Spinal cord (tissue), 10 donors: ENCODE results near the gene OVCA2. TPM values are rescaled to one million over a fixed set of nuclear protein-coding genes. Genes with fewer than 3 reads are reported as not detected.

Source experiments
- DNase-seq, 6 donors: peaks; one replicate each; pipeline versions ENCODE4 v3.0.0 to v3.0.0-alpha.2; 2013 to 2015; ENCODE audit warnings: low spot score in 6 of 6, low read depth in 4 of 6
- H3K27ac ChIP-seq: one replicate; pipeline ENCODE4 v1.5.1; 2013; ENCODE audit warnings: low read depth, low read length, control low read depth
- H3K27me3 ChIP-seq: one replicate; pipeline ENCODE4 v1.6.1; 2013; ENCODE audit warnings: low read length; ENCODE audit not compliant: control insufficient read depth, insufficient read depth
- H3K36me3 ChIP-seq: one replicate; pipeline ENCODE4 v1.6.1; 2013; ENCODE audit warnings: low read length; ENCODE audit not compliant: control insufficient read depth, insufficient read depth
- H3K4me1 ChIP-seq: one replicate; pipeline ENCODE4 v1.6.1; 2013; ENCODE audit warnings: low read length; ENCODE audit not compliant: control insufficient read depth, insufficient read depth
- H3K4me3 ChIP-seq: one replicate; pipeline ENCODE4 v1.5.1; 2013; ENCODE audit warnings: low read depth, low read length, control low read depth
- H3K9me3 ChIP-seq: one replicate; pipeline ENCODE4 v1.6.1; 2013; ENCODE audit warnings: low read length; ENCODE audit not compliant: control insufficient read depth, insufficient read depth
- WGBS: methylation state at CpG from one replicate; pipeline ENCODE4 v1.1.5; 2013; ENCODE audit warnings: missing lambda C conversion rate; ENCODE audit not compliant: insufficient coverage; 5-methylcytosine and 5-hydroxymethylcytosine counted together
- polyA plus RNA-seq, 2 donors: library from polyadenylated mRNA; unstranded; fragments of 120-200 nt; gene quantifications; one replicate each; pipeline ENCODE4 v1.2.1, GENCODE V29; 2013; ENCODE audit not compliant: insufficient read length in 2 of 2
- total RNA-seq, 2 donors: library from RNA; depleted of rRNA in 1 of 2; stranded (reverse); fragments of 120-200 nt in 1 of 2; fragments of >200 nt in 1 of 2; gene quantifications; one replicate each; pipeline versions ENCODE4 v1.2.3 to v1.2.4, GENCODE V29; 2013 to 2014
- donor health status: healthy.

OVCA2 gene
- total and polyA plus RNA-seq, 4 donors, result 14.7 to 36.4 (median 15.8) TPM

- H3K9me3 ChIP-seq, result no peaks in the 10 kb centered on the region
- peak in 2 of 6 donors; percentile 82 to 83 for DNase-seq
- H3K27me3 ChIP-seq, result peaks cover 34% of the 10 kb centered on the region
- WGBS, result 5% methylated on average over 80 of the region's 81 CpGs
- peaks cover 43% of the 10 kb centered on the region for H3K4me1 ChIP-seq
- H3K27ac ChIP-seq, result peak overlapping the region; percentile 40
- peaks cover 11% of the 10 kb centered on the region for H3K36me3 ChIP-seq
- no peak overlapping the region for H3K4me3 ChIP-seq
These were observed 9.5 kb downstream of the OVCA2 start for GRCh38 chr17:2051061-2051932.

- Histone ChIP-seq H3K27ac (peak overlapping the region; percentile 40), H3K36me3 (peaks cover 11% of the 10 kb centered on the region), H3K27me3 (peaks cover 39% of the 10 kb centered on the region), H3K9me3 (no peaks in the 10 kb centered on the region), H3K4me3 (no peak overlapping the region), H3K4me1 (peaks cover 45% of the 10 kb centered on the region)
- WGBS, result 35% methylated on average over 12 of the region's 14 CpGs
- DNase-seq, result peak in 1 of 6 donors; percentile 38
These were observed 10.2 kb downstream of the OVCA2 start for GRCh38 chr17:2051933-2052559.

GRCh38 chr17:2053380-2054261 lies 11.8 kb downstream of the OVCA2 start:
- peak overlapping the region; percentile 79 for H3K27ac ChIP-seq
- peaks cover 16% of the 10 kb centered on the region for H3K36me3 ChIP-seq
- WGBS, result 4% methylated on average over 66 of the region's 84 CpGs
- H3K4me3 ChIP-seq, result peak overlapping the region; percentile 33
- peak in 2 of 6 donors; percentile 89 to 94 for DNase-seq
- peaks cover 49% of the 10 kb centered on the region for H3K27me3 ChIP-seq
- H3K4me1 ChIP-seq, result peaks cover 44% of the 10 kb centered on the region
- no peaks in the 10 kb centered on the region for H3K9me3 ChIP-seq

GRCh38 chr17:2054262-2054511 lies 12.4 kb downstream of the OVCA2 start:
- 11% methylated on average over 16 of the region's 16 CpGs for WGBS
- peak overlapping the region; percentile 33 for H3K4me3 ChIP-seq
- no peak for DNase-seq
- H3K9me3 ChIP-seq, result no peaks in the 10 kb centered on the region
- H3K4me1 ChIP-seq, result peaks cover 42% of the 10 kb centered on the region
- H3K27me3 ChIP-seq, result peaks cover 52% of the 10 kb centered on the region
- peaks cover 16% of the 10 kb centered on the region for H3K36me3 ChIP-seq
- peak overlapping the region; percentile 79 for H3K27ac ChIP-seq

GRCh38 chr17:2054512-2055291 lies 12.9 kb downstream of the OVCA2 start, which contains the start of gene HIC1:
TSS of gene HIC1 (plus strand) at chr17:2055103. CDS start at chr17:2056691, 1,588 bp downstream.
- DNase-seq, result peak in 2 of 6 donors; percentile 77 to 86
- Histone ChIP-seq H3K4me3 (peak within 1 kb of the TSS; percentile 33), H3K27me3 (peaks cover 56% of the 10 kb centered on the region), H3K9me3 (no peaks in the 10 kb centered on the region), H3K27ac (peak within 1 kb of the TSS; percentile 79), H3K4me1 (peaks cover 43% of the 10 kb centered on the region), H3K36me3 (peaks cover 16% of the 10 kb centered on the region)
- WGBS, result under 1% methylated on average over 63 of the region's 72 CpGs

- Histone ChIP-seq H3K36me3 (peaks cover 24% of the 10 kb centered on the region), H3K4me1 (peaks cover 50% of the 10 kb centered on the region), H3K27me3 (peaks cover 65% of the 10 kb centered on the region), H3K9me3 (no peaks in the 10 kb centered on the region), H3K4me3 (peak overlapping the region; percentile 37), H3K27ac (peak overlapping the region; percentile 79)
- peak in 1 of 6 donors; percentile 37 for DNase-seq
- 7% methylated on average over 94 of the region's 113 CpGs for WGBS
These were observed 13.7 kb downstream of the OVCA2 start for GRCh38 chr17:2055292-2056205.

GRCh38 chr17:2056206-2057174 lies 14.7 kb downstream of the OVCA2 start:
- Histone ChIP-seq H3K36me3 (peaks cover 33% of the 10 kb centered on the region), H3K27ac (peak overlapping the region; percentile 79), H3K4me3 (peak overlapping the region; percentile 37), H3K27me3 (peaks cover 70% of the 10 kb centered on the region), H3K9me3 (no peaks in the 10 kb centered on the region), H3K4me1 (peaks cover 53% of the 10 kb centered on the region)
- WGBS, result 31% methylated on average over 77 of the region's 85 CpGs
- DNase-seq, result peak in 2 of 6 donors; percentile 43 to 59
